Dedifferentiated amniotic fluid mesenchymal stem cell (primary cell): Measurements from ENCODE around the gene PRKCE.

ENCODE experiments used
- DNase-seq: peaks from one replicate; pipeline ENCODE4 v3.0.0-alpha.2; 2016; ENCODE audit errors: extremely low spot score

PRKCE gene

DNA sequence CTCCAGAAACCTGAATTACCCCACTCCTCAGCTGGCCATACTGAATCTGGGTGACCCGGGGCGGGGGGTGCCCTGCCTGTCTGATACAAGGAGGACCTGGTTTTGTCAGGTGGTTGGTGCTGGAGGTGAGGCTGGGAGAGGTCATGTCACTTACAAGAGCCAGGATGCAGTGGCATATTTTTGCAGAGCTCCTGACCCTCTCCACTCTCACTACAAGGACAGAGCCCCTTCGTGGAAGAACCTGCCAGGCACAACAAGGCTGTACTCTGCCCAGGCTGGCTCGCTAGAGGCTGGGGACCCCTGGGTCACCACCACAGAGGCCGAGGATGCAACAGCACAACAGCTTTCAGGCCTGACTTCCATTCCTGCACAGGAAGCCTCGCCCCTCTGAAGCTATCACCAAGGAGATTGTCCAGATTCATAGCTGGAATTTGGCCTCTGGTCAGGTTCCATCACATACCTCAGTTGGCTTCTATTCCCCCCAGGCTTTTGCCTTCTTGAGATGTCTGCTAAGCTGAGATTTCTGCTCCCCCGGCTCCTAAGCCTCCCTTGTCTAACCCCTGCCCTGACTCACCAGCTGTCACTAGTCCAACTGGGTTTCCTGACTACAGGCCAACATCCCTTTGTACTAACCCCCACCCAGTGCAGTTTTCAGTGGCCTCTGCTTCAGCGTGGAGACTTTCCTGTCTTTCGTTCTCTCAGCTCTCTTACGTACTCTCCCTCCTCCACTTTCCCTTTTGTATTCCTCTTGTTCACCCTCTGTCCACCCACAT is 513.2 kb downstream of the PRKCE start:
- DNase-seq = peak; percentile 94

DNA sequence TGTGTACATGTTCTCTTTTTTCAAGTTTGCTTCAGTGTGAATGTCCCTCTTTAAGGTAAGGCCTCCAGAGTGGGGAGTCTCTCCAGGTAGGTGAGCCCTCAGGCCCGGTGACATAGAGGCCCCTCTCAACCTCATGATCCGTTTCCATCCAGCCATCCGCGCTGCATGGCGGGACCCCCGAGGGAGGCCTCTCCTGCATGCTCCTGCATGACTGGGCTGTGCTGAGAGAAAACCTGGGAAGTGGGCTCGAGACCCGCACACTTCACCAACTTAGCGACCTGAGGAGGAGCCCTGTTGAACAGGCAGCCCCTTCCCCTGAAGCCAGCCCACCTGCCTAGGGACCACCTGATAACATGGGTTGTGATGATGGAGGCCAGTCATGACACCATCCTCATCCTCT is 514.4 kb downstream of the PRKCE start:
- no peak for DNase-seq

DNA sequence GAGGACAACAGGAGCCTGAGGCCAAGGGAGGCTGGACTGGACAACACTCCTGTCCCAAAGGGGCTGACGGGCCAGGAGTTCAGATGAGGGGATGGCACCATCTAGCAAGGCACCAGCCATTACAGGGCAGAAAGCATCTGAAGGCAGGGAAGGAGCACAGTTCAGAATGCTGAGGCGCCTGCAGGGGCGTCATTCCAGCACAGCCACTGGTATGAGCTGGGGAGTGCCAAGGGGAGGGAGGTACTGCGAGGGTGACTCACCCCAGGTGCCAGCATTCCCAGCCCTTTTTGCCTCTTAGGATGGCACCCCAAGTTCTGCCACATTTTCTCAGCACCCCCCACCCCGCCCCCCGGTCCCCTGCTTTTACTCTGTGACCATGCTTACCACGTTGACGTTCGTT is 515.9 kb downstream of the PRKCE start:
- no peak for DNase-seq

DNA sequence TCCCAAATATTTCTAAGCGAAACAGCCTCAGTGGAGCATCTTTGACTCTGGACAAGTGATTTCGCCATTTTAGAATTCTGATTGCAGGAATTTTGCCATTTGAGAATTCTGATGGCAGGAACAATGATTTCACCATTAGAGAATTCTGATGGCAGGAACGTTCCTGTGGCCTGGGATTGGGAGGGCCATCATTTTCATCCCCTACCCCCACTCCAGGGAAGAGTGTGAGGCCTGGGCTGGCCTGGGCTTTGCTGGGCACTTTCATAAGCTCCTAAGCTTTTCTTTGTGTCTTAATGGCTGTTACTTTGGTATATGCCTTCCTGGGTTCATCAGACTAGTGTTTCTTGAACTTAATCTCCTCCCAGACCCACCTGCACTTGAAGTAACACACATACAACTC is 516.4 kb downstream of the PRKCE start:
- no peak for DNase-seq

DNA sequence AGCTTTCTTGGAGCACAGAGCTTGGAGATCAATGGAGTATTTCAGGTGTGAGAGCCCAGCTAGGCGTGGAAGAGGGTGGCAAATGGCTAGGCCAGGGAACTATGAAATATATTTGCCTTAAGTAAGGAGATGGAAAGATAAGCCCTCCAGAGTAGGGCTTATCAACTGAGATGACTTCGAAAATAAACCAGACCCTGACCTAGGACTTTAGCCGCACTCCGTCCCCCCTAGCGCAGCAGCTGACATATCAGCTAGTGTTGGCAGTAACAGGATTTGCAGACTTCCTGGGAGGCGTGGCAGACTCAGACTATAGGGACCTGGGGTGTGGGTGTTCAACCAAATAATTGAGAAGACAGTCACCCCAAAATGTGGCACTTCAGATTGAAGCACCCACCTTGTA is 518.0 kb downstream of the PRKCE start:
- DNase-seq = no peak

DNA sequence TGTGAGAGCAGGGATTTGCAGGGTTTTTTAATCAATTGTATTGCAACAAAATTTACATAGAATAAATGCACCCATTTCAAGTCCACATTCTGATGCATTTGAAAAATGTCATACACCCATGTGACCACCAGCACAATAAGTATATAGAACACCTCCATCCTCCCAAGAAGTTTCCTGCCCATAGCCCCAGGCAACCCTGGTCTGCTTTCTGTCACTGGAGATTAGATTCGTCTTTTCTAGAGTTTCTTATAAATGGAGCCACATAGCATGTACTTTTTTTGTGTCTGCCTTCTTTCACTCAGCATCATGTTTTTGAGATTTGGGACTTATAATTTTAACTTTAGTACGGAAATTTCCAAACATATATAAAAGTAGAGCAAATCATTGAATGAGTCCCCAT is 518.6 kb downstream of the PRKCE start:
- no peak for DNase-seq

DNA sequence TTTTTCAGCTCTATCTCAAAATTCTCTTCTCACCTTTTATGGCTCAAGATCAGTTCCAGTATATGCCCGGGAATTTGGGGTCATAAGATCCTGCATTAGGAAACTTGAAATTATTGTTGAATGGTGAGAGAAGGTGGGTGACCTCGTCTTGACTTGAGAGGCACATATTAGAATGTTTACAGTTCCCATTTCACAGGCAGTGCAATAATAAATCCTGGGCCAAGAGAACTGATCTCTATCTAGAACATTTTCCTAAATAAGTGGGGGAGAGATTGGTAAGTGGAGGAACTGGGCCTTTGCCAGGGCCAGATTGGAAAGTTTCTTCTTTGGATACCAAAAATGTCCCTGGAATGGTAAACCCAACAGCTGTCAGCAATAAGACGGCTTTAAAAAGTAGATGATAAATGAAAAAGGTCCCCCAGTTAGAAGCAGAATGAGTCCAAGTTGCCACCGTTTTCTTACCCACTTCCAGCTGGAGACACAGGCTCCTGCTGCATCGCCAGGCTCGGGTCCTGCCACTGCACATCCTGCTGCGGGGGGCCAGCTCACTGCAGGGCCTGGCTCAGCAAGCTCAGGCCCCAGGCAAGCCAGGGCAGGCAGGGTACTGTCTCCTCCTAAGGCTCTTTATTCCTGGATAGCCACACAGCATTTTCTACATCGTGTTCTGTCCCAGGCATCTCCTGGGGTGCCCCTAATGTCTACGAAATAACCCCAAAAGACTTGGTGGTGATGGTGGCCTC is 519.3 kb downstream of the PRKCE start:
- no peak for DNase-seq

DNA sequence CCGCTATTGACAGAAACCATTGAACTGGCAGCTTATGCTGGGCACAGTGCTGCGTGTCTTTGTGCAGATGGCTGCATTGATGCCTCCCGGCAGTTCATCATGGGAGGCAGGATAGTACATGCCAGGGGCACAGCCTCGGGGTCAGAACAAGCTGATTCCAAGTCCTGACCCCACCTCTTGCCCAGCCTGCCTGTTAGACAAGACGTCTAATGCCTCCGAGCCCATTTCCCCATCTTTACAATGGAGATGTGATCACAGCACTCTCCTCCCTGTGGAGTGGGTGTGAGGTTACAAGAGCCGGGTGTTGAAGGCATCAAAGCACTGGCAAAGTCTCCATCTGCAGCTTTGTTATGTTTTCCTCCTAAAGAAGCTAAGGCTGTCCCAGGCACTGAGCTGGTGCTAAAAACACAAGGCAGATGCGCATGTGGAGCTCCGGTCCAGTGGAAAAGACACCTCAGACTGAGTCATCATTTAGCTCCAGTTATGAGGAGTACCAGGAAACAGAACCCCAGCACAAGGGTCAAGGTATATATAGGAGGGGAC is 520.0 kb downstream of the PRKCE start:
- DNase-seq = no peak

DNA sequence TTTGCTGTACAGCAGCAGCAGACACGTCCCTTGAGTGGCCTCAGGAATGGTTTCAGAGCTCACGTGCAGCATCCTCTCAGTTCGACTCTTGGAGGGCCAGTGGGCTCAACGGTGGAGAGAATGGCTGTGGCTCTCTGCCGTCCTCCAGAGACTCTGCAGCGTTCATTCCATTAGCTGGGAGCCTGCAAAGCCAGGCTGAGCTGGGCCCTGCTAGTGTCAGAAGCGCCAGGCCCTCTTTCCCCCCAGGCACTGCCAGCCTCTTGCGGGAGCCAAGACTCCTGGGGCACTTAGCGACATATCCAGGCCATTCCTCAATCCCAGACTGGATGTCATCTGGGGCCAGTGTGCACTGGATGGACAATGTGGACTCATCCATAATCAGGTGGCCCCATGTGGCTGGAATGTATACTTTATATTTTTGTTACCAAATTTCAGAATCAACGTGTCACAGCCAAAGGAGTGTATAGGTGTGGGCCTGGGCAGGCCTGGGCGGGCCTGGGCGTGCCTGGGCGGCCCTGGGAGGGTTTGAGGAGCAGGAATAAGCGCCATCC is 520.6 kb downstream of the PRKCE start:
- no peak for DNase-seq

DNA sequence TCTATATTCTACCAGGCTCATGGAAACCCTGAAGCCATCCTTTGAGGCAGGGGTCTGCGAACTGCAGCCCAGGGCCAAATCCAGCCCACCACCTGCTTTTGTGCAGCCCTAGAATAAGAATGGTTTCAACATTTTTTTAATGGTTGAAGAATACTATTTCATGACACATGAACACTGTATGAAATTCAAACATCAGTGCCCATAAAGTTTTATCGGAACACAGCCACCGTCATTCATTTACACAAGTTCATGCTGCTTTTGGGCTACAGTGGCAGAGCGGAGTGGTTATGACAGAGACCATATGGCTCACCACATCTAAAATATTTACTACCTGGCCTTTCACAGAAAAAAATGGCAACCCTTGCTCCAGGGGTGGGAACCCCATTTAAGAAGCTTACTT is 521.6 kb downstream of the PRKCE start:
- DNase-seq = no peak

DNA sequence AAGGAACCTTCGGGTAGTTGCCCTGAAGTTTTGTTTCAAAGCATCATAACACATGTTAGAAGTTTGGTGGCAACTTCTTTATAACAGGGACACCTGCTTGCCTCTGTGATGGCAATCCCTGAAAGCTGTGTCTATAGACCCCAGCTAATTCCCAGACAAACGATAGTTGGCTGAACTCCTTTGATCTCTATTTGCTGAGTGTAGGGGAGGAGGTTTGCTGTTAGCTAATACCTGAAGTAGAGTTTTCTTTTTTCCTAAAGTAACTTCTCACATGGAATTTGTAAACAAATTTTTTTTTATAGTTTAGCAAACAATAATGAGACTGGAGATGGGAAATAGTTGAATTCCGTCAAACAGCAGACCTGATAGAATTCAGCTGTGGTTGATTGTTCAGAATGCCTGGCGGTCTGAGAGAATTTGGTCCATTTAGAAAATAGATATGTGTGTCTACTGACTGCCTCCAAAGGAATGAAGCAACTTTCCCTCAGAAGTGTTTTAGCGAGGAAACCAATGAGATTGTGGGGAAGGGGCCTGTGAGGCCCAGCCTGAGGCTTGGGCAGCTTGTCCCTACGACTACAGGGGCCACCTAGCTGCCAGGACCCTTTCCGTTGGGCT is 522.3 kb downstream of the PRKCE start:
- no peak for DNase-seq

DNA sequence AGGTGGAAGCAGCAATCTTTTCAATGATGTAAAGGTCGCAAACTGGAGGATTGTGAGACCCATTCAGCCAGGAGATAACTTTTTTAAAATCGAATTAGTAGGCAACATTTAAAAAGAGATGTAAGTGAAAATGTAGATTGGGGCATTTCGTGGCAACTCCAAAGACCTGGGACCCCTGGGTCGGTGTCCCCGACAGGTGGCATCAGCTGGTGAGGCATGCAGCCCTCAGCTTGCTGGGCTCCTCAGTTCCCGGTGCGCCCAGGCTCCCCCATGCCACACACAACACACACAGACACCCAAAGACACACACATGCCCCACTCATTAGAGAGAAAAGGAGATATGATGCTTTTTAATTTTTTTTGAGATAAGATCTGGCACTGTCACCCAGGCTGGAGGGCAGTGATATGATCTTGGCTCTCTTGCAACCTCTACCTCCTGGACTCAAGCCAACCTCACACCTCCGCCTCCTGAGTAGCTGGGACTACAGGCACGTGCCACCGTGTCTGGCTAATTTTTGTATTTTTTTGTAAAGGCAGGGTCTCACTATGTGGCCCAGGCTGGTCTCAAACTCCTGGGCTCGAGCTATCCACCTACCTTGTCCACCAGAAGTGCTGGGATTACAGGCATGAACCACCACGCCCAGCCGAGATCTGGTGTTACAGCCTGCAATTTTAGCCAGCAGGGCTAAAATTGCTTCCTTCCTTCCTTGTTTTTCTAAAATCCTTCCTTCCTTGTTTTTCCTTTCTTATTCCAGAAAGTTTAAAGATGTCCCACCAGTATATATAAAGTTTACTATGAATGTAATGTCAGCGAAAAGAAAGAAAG is 523.1 kb downstream of the PRKCE start:
- no peak for DNase-seq

DNA sequence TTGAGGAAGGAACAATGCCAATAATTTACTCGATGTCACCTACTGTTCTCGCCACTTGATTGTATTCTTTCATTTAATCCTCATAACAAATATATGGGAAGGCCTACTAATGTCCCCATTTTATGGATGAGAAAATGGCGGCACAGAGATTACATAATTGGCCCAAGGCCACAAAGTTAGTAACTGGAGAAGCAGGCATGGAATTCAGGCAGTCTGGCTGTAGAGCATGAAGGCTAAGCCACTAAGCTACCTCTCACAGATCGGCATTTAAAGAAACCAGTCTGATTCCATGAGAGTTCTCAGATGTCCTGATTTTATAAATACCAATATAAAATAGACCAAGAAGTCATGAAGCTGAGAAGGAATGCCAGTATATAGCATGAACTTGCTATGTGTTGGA is 523.9 kb downstream of the PRKCE start:
- DNase-seq = peak; percentile 31

DNA sequence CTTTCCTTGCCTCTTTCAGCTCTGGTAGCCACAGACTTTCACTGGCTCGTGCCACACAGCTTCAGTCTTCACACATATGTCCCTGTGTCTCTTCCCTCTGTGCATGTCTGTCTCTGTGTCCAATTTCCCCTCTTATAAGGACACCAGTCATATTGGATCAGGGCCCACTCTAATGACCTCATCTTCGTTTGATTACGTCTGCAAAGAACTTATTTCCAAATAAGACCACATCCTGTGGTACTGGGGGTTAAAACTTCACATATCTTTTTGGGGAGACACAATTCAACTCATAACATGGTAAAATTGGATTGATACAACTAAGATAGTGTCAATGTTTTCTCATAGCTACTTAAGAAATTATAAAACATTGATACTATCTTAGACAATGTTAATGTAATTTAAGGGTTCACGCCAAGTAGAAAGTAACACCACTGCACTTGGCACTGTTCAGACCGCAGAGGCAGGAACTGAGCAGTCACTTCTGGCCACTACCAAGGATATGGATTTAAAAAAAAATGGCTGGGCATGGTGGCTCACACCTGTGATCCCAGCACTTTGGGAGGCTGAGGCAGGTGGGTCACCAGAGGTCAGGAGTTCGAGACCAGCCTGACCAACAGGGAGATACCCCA is 526.1 kb downstream of the PRKCE start:
- DNase-seq = no peak

DNA sequence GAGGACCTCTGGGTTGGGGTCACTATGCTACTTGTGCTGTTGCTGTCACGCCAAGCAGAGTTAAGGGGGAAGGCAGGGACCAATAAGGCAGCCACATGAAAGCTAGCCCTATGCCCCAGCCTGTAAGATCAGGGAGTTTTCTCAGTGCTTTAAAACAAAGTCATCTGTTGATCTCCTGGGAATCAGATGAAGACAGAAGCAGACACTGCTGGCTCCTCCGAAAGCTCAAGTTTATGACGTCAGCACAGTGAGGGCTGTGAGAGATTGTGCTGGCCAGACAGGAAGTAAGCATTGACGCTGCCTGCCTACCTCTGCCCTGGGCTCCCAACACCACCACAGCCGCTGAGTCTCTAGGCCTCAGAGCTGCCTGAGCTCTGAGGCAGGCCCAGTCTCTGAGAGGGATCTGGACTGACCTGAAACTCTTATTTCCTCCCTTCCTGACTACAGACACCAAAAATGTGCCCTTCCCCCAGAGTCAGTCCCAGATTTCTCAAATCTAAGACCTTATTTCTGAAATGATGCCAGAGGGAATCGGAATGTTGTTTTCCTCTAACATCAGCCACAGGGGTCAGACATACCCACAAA is 527.7 kb downstream of the PRKCE start:
- DNase-seq = peak; percentile 84

DNA sequence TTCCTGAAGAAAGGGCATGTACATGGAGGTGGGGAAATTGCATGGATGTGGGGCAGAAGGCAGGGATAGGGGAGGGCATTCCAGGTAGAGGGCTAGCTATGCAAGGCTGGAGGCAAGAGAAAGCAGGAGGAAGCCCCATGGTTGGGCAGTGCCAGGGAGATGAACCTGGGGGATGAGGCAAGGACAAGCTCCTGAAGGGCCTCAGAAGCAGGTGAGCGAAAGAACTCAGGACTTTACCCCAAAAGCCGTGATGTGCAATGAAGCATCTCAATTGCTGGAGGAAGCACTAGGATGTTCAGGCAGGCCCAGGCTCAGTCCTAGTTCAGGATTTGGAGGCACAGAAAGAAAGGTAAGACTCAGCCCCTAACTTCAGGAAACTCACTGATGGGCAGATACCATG is 528.7 kb downstream of the PRKCE start:
- no peak for DNase-seq

DNA sequence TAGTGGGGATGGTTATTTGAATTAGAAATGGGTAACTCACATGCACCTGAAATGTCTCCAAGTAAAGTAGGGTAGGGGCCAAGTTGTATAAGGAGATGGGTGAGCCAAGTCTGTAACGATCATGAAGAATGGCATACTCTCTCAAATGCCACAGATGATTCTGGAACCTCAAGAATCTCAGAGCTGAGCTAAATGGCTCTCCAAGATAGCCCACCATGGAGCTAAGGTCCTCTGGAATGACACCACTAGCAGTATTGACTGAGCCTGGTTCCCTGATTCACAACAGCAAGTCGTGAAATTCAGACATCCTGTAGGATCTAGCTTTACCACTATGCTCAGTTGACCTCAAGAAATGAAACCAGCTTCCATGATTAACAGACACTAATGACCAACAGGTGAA is 529.8 kb downstream of the PRKCE start:
- no peak for DNase-seq

DNA sequence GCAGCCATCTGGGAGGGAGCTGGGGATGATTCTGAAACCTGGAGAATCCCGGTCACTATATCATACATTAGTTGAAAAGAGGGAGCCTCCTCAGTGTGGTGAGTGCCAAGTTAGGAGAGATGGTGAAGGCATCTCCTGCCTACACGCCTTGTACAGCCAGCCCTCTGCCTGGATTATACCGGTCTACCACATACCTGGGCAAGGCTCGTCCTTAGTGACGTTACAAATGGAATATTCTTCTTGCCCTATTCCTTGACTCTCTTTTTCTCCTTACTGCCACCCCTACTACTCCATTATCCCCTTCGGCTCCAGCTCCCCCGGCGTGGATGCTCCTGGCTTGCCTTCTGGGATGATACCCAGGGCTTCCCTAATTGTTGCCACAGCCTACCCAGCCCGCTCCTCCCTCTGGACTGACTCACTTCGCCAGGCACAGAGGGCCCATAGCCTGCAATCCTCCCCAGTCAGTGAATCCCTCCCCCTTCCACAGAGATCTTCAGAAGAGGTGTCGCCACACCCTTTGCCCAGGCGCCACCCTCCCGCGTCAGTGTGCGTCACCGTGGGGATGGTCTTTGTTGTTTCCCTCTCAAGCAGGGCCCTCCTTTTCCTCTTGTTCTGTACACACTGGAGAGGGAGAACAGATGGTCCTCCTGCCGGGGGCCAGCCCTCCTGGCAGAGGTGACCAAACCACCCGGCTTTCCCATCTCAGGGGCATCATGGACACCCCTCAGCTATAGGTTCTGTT is 530.5 kb downstream of the PRKCE start:
- no peak for DNase-seq

DNA sequence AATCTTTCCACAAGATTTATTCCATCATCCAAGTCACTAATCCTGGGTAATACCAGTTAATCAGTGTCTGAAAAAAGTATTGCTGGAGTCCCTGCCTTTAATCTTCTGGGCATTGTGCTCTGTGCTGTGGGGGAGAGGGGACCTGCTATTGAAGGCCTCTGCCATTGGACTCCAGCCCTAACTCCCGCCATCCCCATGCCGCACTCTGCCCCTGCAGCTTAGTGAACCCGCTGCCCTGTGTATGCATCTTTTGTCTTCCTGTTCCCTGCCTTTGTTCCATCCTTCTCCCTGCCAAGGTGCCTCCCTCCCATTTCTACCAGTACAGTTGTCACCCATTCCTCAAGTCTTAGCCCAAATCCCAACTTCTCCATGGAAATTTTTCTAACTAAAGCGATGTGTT is 532.0 kb downstream of the PRKCE start:
- no peak for DNase-seq
